Left lung (tissue), 10 donors: ENCODE results near the gene CSRNP2. TPM values are rescaled to one million over a fixed set of nuclear protein-coding genes. Genes with fewer than 3 reads are reported as not detected.

Source experiments
- ATAC-seq: fragments of 200-7000 bp; cut with Tn5 transposase; one replicate; pipeline ENCODE4 v1.9.1; 2020; ENCODE audit warnings: moderate library complexity
- DNase-seq, 4 donors: peaks; one replicate each; pipeline ENCODE4 v3.0.0-alpha.2; 2013 to 2020
- H3K27ac ChIP-seq, 2 donors: fragments of 200-600 bp; sonication (generic) in 1 of 2; one replicate each; pipeline versions ENCODE4 v1.5.0 to v1.8.0; 2020 to 2021
- H3K27me3 ChIP-seq, 2 donors: fragments of 200-600 bp; sonication (generic) in 1 of 2; one replicate each; pipeline versions ENCODE4 v1.5.0 to v1.8.0; 2020 to 2021
- H3K36me3 ChIP-seq, 2 donors: fragments of 200-600 bp; sonication (generic) in 1 of 2; one replicate each; pipeline versions ENCODE4 v1.5.0 to v1.8.0; 2020 to 2021
- H3K4me1 ChIP-seq, 2 donors: fragments of 200-600 bp; one replicate each; pipeline ENCODE4 v1.8.0; 2021
- H3K4me3 ChIP-seq, 2 donors: fragments of 200-600 bp; sonication (generic) in 1 of 2; one replicate each; pipeline versions ENCODE4 v1.5.0 to v1.8.0; 2020 to 2021; ENCODE audit warnings: mild to moderate bottlenecking in 1 of 2
- H3K9me3 ChIP-seq, 2 donors: fragments of 200-600 bp; sonication (generic) in 1 of 2; one replicate each; pipeline versions ENCODE4 v1.5.0 to v1.8.0; 2020 to 2021
- intact Hi-C, 2 donors: fragments of 100-400 bp; cut with DNase I; formaldehyde crosslinking; loops; one replicate each; pipeline versions ENCODE4 v1.11.2 to v1.14.2; 2022
- polyA plus RNA-seq, 6 donors: library from polyadenylated mRNA; unstranded; fragments of 120-200 nt; gene quantifications; one replicate each; pipeline ENCODE4 v1.2.1, GENCODE V29; 2013; ENCODE audit not compliant: insufficient read length in 6 of 6
- total RNA-seq, 2 donors: library from RNA; stranded (reverse); fragmentation: NEBNext Ultra II Directional; extraction: Animal tissue kit (Norgen Biotek cat#: 25700); gene quantifications; one replicate each; pipeline ENCODE4 v1.2.1, GENCODE V29; 2021
- TF ChIP-seq, protein P1 (sequence below), 2 donors: fragments of 200-600 bp; sonication (generic) in 1 of 2; IDR thresholded peaks; one replicate each; pipeline versions ENCODE4 v1.5.0 to v1.8.0; 2021; ENCODE audit warnings: antibody characterized with exemption in 2 of 2
- donor health status: DM: no; HTN: yes; CAD: no.
- donor health status: DM: no; HTN: no; CAD: no.

CSRNP2 gene
- total and polyA plus RNA-seq, 8 donors: 25.2 to 40.9 (median 34.6) TPM

DNA sequence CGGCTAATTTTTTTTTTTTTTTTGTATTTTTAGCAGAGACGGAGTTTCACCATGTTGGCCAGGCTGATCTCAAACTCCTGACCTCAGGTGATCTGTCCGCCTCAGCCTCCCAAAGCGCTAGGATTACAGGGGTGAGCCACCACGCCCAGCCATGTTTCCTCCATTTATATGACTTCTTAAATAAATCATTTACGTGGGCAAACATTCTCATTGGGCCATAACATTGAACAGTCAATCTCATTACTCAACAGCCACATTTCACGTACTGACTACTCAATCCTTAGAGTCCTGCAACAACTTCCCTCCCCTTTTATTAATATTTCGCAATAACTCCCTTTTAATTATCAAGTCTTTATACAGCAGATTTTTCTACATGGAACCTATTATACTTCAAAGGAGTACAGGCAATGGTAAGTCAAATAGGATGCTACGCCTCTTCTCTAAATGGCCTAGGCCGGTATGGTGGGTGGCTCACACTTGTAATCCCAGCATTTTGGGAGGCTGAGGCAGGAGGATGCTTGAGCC is 7.4 kb upstream of the CSRNP2 start:
- Histone ChIP-seq H3K36me3 (peaks cover 3 to 29% of the 10 kb centered on the region in 2 donors), H3K4me1 (peaks cover 0 to under 1% of the 10 kb centered on the region in 2 donors), H3K9me3 (no peaks in the 10 kb centered on the region), H3K27ac (no peak overlapping the region), H3K27me3 (no peaks in the 10 kb centered on the region), H3K4me3 (no peak overlapping the region)
- DNase-seq: no peak
- intact Hi-C loops: no loop called here
- ATAC-seq: no peak
- TF ChIP-seq, protein P1, sequence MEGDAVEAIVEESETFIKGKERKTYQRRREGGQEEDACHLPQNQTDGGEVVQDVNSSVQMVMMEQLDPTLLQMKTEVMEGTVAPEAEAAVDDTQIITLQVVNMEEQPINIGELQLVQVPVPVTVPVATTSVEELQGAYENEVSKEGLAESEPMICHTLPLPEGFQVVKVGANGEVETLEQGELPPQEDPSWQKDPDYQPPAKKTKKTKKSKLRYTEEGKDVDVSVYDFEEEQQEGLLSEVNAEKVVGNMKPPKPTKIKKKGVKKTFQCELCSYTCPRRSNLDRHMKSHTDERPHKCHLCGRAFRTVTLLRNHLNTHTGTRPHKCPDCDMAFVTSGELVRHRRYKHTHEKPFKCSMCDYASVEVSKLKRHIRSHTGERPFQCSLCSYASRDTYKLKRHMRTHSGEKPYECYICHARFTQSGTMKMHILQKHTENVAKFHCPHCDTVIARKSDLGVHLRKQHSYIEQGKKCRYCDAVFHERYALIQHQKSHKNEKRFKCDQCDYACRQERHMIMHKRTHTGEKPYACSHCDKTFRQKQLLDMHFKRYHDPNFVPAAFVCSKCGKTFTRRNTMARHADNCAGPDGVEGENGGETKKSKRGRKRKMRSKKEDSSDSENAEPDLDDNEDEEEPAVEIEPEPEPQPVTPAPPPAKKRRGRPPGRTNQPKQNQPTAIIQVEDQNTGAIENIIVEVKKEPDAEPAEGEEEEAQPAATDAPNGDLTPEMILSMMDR (IDR thresholded peaks at IDR 0.05): no peak

DNA sequence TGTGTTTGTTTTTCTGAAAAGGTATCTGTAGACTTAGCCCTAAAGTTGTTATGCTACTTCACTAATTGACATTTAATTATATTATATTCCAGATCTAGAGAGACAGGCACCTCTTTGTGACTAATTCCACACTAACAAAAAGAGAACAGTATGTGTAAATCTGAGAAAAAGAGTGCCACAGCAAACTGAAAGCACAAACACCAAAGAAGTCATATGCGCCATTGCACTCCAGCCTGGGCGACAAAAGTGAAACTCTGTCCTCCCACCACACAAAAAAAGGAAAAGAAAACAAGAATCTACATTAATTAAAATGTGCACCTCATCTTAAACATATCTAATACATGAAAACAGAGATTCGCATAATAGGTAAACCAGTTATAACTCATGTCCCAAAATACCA is 4.4 kb upstream of the CSRNP2 start:
- no peak for ATAC-seq
- peaks cover 0 to 10% of the 10 kb centered on the region in 2 donors for H3K4me1 ChIP-seq
- no peak overlapping the region for H3K27ac ChIP-seq
- intact Hi-C loops: no loop called here
- no peak overlapping the region for H3K4me3 ChIP-seq
- H3K27me3 ChIP-seq: no peaks in the 10 kb centered on the region
- H3K36me3 ChIP-seq: peaks cover 0 to 7% of the 10 kb centered on the region in 2 donors
- no peaks in the 10 kb centered on the region for H3K9me3 ChIP-seq
- no peak for DNase-seq
- TF ChIP-seq, protein P1 (IDR thresholded peaks at IDR 0.05): no peak

DNA sequence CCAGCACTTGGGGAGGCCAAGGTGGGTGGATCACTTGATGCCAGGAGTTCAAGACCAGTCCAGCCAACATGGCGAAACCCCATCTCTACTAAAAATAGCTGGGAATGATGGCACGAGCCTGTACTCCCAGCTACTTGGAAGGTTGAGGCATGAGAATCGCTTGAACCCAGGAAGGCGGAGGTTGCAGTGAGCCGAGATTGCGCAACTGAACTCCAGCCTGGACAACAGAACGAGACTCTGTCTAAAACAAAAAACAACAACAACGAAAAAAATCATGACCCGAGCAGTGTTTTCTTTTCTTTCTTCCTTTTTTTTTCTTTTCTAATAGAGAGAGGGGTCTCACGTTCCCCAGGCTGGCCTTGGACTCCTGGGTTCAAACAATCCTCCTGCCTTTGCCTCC is 3.5 kb upstream of the CSRNP2 start:
- intact Hi-C loops: no loop called here
- TF ChIP-seq, protein P1 (IDR thresholded peaks at IDR 0.05): no peak
- Histone ChIP-seq H3K4me1 (peaks cover 5 to 18% of the 10 kb centered on the region in 2 donors), H3K4me3 (no peak overlapping the region), H3K27me3 (no peaks in the 10 kb centered on the region), H3K36me3 (peaks cover 0 to 5% of the 10 kb centered on the region in 2 donors), H3K9me3 (no peaks in the 10 kb centered on the region), H3K27ac (no peak overlapping the region)
- DNase-seq: no peak
- no peak for ATAC-seq

DNA sequence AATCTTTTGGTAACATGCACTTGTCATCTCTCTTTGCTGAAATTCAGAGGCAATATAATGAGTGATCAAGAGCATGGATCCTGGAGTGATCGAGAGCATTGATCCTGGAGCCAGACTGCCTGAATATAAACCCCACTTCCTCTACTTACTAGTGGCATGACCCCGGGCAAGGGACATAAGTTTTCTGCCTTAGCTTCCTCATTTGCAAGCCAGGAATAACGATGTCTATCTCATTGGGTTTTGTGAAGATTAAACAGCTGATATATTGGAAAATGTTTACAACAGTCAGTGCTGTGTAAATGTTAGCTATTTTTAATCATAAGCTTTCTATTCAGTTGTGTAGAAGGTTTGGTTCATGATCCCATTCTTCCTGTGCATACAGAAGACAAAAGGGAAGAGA is 2.4 kb upstream of the CSRNP2 start:
- H3K36me3 ChIP-seq: peaks cover 0 to 5% of the 10 kb centered on the region in 2 donors
- peaks cover 7 to 25% of the 10 kb centered on the region in 2 donors for H3K4me1 ChIP-seq
- TF ChIP-seq, protein P1 (IDR thresholded peaks at IDR 0.05): no peak
- H3K27me3 ChIP-seq: no peaks in the 10 kb centered on the region
- H3K9me3 ChIP-seq: no peaks in the 10 kb centered on the region
- intact Hi-C loops: no loop called here
- DNase-seq: no peak
- no peak overlapping the region for H3K27ac ChIP-seq
- ATAC-seq: no peak
- no peak overlapping the region for H3K4me3 ChIP-seq

DNA sequence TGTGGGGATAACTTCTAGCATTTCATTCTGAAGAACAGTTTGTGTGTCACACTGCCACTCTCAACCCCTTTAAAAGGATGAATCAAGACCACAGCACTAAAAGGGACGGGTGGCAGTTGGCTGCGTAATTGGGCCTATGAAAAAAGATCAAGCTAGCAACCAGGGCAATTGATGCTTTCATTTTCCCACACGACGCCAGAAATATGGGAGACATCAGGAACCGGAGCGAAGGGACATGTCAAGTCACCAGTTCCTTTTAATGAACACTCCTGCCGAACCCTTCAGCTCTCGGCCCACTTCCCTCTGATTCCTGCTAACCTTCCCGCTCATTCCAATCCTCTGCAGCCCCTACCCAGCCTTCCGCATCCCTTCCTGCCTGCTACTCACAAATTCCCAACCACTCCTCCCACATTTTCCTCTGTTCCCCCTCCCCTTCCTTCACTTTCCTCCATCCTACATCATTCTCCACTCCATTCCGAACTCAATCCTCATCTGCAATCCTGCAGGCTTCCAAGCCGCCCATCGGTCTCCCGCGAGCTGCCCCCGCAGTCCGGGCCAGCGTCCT is 753 bp downstream of the CSRNP2 start:
- ATAC-seq (peak; percentile 13), DNase-seq (no peak)
- TF ChIP-seq, protein P1 (IDR thresholded peaks at IDR 0.05): no peak
- intact Hi-C loops: no loop called here
- Histone ChIP-seq H3K36me3 (no peaks in the 10 kb centered on the region), H3K4me3 (peak overlapping the region; percentile 72 to 92), H3K27me3 (no peaks in the 10 kb centered on the region), H3K27ac (peak overlapping the region; percentile 88 to 90), H3K9me3 (no peaks in the 10 kb centered on the region), H3K4me1 (peaks cover 7 to 25% of the 10 kb centered on the region in 2 donors)
